Heart left ventricle (tissue), 13 donors: ENCODE measurements around the gene AAMP.

Experiments
- POLR2A ChIP-seq, 2 donors: fragments of 450-650 bp; IDR thresholded peaks; one replicate each; pipeline ENCODE4 v1.6.1; 2017; ENCODE audit warnings: antibody characterized with exemption in 2 of 2, mild to moderate bottlenecking in 2 of 2, moderate library complexity in 2 of 2
- TF ChIP-seq, protein P1 (sequence below), 12 donors: fragments of 200-600 bp; sonication (generic) in 4 of 12; IDR thresholded peaks; one replicate each; pipeline versions ENCODE4 v1.5.0 to v1.8.0; 2018 to 2022; ENCODE audit warnings: antibody characterized with exemption in 12 of 12, mild to moderate bottlenecking in 5 of 12
- donor health status: ischemic (EF 13 %, LVEDD 7.1; RV severe dilation, severe dysfunction).
- donor health status: DM: no; HTN: yes; CAD: no.
- donor health status: DM: no; HTN: no; CAD: no.
- donor health status: ischemic (EF 25% LVEDD 6.9; RV normal size, moderate dysfunction).
- donor health status: ischemic (EF 25% LVEDD 5.7; RV mildly dilated, moderate dysfunction).
- donor health status: ischemic (EF 35%, LVEDD 5.7; RV mildly dilated, moderate dysfunction).
- donor health status: nonischemic (EF 11% LVEDD 7.7; RV severe dilation, severe dysfunction).
- donor health status: DM: yes; HTN: yes; CAD: no.
- donor health status: PGD.
- donor health status: ischemic (EF 29% LVEDD 5.4; RV normal size, mild dysfunction).
- donor health status: nonischemic (EF 23%, LVEDD 6.1; RV moderate dilation, normal function).

GRCh38 chr2:218290316-218291261, 20.7 kb upstream of the AAMP start:
- TF ChIP-seq, protein P1, sequence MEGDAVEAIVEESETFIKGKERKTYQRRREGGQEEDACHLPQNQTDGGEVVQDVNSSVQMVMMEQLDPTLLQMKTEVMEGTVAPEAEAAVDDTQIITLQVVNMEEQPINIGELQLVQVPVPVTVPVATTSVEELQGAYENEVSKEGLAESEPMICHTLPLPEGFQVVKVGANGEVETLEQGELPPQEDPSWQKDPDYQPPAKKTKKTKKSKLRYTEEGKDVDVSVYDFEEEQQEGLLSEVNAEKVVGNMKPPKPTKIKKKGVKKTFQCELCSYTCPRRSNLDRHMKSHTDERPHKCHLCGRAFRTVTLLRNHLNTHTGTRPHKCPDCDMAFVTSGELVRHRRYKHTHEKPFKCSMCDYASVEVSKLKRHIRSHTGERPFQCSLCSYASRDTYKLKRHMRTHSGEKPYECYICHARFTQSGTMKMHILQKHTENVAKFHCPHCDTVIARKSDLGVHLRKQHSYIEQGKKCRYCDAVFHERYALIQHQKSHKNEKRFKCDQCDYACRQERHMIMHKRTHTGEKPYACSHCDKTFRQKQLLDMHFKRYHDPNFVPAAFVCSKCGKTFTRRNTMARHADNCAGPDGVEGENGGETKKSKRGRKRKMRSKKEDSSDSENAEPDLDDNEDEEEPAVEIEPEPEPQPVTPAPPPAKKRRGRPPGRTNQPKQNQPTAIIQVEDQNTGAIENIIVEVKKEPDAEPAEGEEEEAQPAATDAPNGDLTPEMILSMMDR (IDR thresholded peaks at IDR 0.05): no peak
- no peak for TF ChIP-seq POLR2A (IDR thresholded peaks at IDR 0.05)
